IMR-90 (cell line): ENCODE measurements around the gene NOD1. TPM values are rescaled to one million over a fixed set of nuclear protein-coding genes. Genes with fewer than 3 reads are reported as not detected.

Experiments
- ATAC-seq: fragments of 200-7000 bp; cut with Tn5 transposase; 2 replicates; pipeline ENCODE4 v1.9.1; 2020; ENCODE audit warnings: low read depth, mild to moderate bottlenecking, moderate library complexity
- BruUV-seq: library from RNA; stranded (reverse); fragments of 400-500 nt; replicated peaks from 2 replicates; lab custom pipeline; 2021; lab: Mats Ljungman, UMichigan
- CTCF ChIA-PET: fragments of 300-600 bp; formaldehyde crosslinking; extraction: SDS; loops from one replicate; lab custom pipeline; 2021; ENCODE audit warnings: antibody characterized with exemption; lab: Yijun Ruan, JAX
- POLR2A ChIA-PET: fragments of 300-600 bp; sonication (Branson Sonifier 250); formaldehyde crosslinking; loops from one replicate; lab custom pipeline; 2022; ENCODE audit warnings: antibody characterized with exemption; ENCODE audit not compliant: unreplicated experiment; lab: Charles Lee
- DNase-seq: peaks from one replicate; pipeline ENCODE4 v3.0.0; 2013
- H2AFZ ChIP-seq: replicated peaks from 2 replicates; pipeline ENCODE3; 2013; ENCODE audit warnings: low read length, mild to moderate bottlenecking; ENCODE audit not compliant: poor library complexity
- H2AK5ac ChIP-seq: 2 replicates; pipeline ENCODE4 v1.6.1; 2013; ENCODE audit warnings: low read depth, low read length, inconsistent platforms
- H2AK9ac ChIP-seq: replicated peaks from 2 replicates; pipeline ENCODE3; 2013; ENCODE audit warnings: mild to moderate bottlenecking, low read depth, low read length, moderate library complexity; ENCODE audit not compliant: poor library complexity
- H2BK120ac ChIP-seq: 2 replicates; pipeline ENCODE4 v1.6.1; 2013; ENCODE audit warnings: low read depth, low read length, inconsistent platforms
- H2BK15ac ChIP-seq: 3 replicates; pipeline ENCODE4 v1.6.1; 2013; ENCODE audit warnings: low read depth, low read length, inconsistent platforms
- H2BK20ac ChIP-seq: 2 replicates; pipeline ENCODE4 v1.6.1; 2013; ENCODE audit warnings: low read depth, mild to moderate bottlenecking, inconsistent platforms, low read length, moderate library complexity
- H2BK5ac ChIP-seq: 2 replicates; pipeline ENCODE4 v1.6.1; 2013; ENCODE audit warnings: mild to moderate bottlenecking, low read depth, low read length, inconsistent platforms; ENCODE audit not compliant: poor library complexity, severe bottlenecking
- H3K14ac ChIP-seq: replicated peaks from 2 replicates; pipeline ENCODE4 v1.6.1; 2013; ENCODE audit warnings: low read depth, low read length, inconsistent platforms
- H3K18ac ChIP-seq: 2 replicates; pipeline ENCODE4 v1.6.1; 2013; ENCODE audit warnings: low read depth, low read length, control low read depth
- H3K23ac ChIP-seq: 2 replicates; pipeline ENCODE4 v1.6.1; 2013; ENCODE audit warnings: low read depth, low read length, inconsistent platforms
- H3K27ac ChIP-seq: 2 replicates; pipeline ENCODE4 v1.5.1; 2013; ENCODE audit warnings: mild to moderate bottlenecking, control low read depth, low read length; ENCODE audit not compliant: insufficient read depth
- H3K27me3 ChIP-seq: 2 replicates; pipeline ENCODE4 v1.6.1; 2013; ENCODE audit warnings: low read length; ENCODE audit not compliant: control insufficient read depth, insufficient read depth
- H3K36me3 ChIP-seq: 2 replicates; pipeline ENCODE4 v1.6.1; 2013; ENCODE audit warnings: low read length, mixed read lengths; ENCODE audit not compliant: control insufficient read depth, insufficient read depth
- H3K4ac ChIP-seq: 2 replicates; pipeline ENCODE4 v1.6.1; 2013; ENCODE audit warnings: low read depth, low read length, inconsistent platforms
- H3K4me1 ChIP-seq: 2 replicates; pipeline ENCODE4 v1.6.1; 2013; ENCODE audit warnings: low read length, mixed read lengths; ENCODE audit not compliant: control insufficient read depth, insufficient read depth
- H3K4me2 ChIP-seq: 2 replicates; pipeline ENCODE4 v1.6.1; 2013; ENCODE audit warnings: low read depth, mild to moderate bottlenecking, control low read depth, low read length, moderate library complexity
- H3K4me3 ChIP-seq: 2 replicates; pipeline ENCODE4 v1.5.1; 2013; ENCODE audit warnings: low read depth, mild to moderate bottlenecking, control low read depth, low read length, moderate library complexity; ENCODE audit not compliant: insufficient read depth
- H3K56ac ChIP-seq: 2 replicates; pipeline ENCODE4 v1.6.1; 2013; ENCODE audit warnings: low read length, inconsistent platforms; ENCODE audit not compliant: insufficient read depth; ENCODE audit errors: extremely low read depth
- H3K79me1 ChIP-seq, 2 experiments: 2 replicates each; pipeline ENCODE4 v1.6.1; 2013; ENCODE audit warnings: low read length in 2 of 2, inconsistent platforms in 1 of 2, low read depth in 1 of 2
- H3K9ac ChIP-seq: 2 replicates; pipeline ENCODE4 v1.6.1; 2013; ENCODE audit warnings: low read depth, low read length, control low read depth
- H3K9me1 ChIP-seq: 2 replicates; pipeline ENCODE4 v1.6.1; 2013; ENCODE audit warnings: low read length, inconsistent platforms; ENCODE audit not compliant: insufficient read depth
- H3K9me3 ChIP-seq: 2 replicates; pipeline ENCODE4 v1.6.1; 2013; ENCODE audit warnings: low read length; ENCODE audit not compliant: control insufficient read depth, insufficient read depth
- H4K20me1 ChIP-seq: 2 replicates; pipeline ENCODE4 v1.6.1; 2013; ENCODE audit warnings: low read length, inconsistent platforms; ENCODE audit not compliant: insufficient read depth
- H4K5ac ChIP-seq: 2 replicates; pipeline ENCODE4 v1.6.1; 2013; ENCODE audit warnings: mild to moderate bottlenecking, low read depth, low read length, control low read depth
- H4K8ac ChIP-seq, 2 experiments: 2 replicates each; pipeline ENCODE4 v1.6.1; 2013; ENCODE audit warnings: low read depth in 2 of 2, low read length in 2 of 2, control low read depth in 1 of 2, inconsistent platforms in 1 of 2
- H4K91ac ChIP-seq: 2 replicates; pipeline ENCODE4 v1.6.1; 2013; ENCODE audit warnings: low read depth, low read length, inconsistent platforms; ENCODE audit not compliant: insufficient read depth
- MAFK ChIP-seq: IDR thresholded peaks from 2 replicates; pipeline ENCODE4 v1.6.1; 2012; ENCODE audit warnings: low read depth, low read length, improper control_type of control experiment
- MXI1 ChIP-seq: IDR thresholded peaks from 2 replicates; pipeline ENCODE4 v1.6.1; 2012; ENCODE audit warnings: low read depth, mild to moderate bottlenecking, low read length, moderate library complexity, borderline replicate concordance
- NFE2L2 ChIP-seq: fragments of 150-350 bp; IDR thresholded peaks from 2 replicates; pipeline ENCODE4 v1.6.1; 2016; ENCODE audit warnings: low read depth, mild to moderate bottlenecking, low read length
- RCOR1 ChIP-seq: IDR thresholded peaks from 2 replicates; pipeline ENCODE4 v1.6.1; 2012; ENCODE audit warnings: mild to moderate bottlenecking, low read length, improper control_type of control experiment; ENCODE audit not compliant: insufficient replicate concordance
- WGBS, 2 experiments: methylation state at CpG; one replicate each; pipeline versions ENCODE4 v1.1.5 to v1.1.7; 2013; ENCODE audit warnings: missing lambda C conversion rate in 2 of 2; ENCODE audit not compliant: insufficient read length in 1 of 2; ENCODE audit errors: extremely low coverage in 2 of 2; 5-methylcytosine and 5-hydroxymethylcytosine counted together
- dilution Hi-C: fragments of 300-500 bp; cut with HindIII; formaldehyde crosslinking; loops from one replicate; pipeline ENCODE4 v1.14.3; 2018; ENCODE audit warnings: low sequenced_read_pairs; ENCODE audit not compliant: unreplicated experiment
- in situ Hi-C: fragments of 300-500 bp; cut with MboI; formaldehyde crosslinking; loops from 3 replicates; pipeline ENCODE4 v1.14.3; 2019; ENCODE audit warnings: low sequenced_read_pairs, inconsistent platforms, mixed read lengths
- intact Hi-C: fragments of 100-400 bp; cut with micrococcal nuclease; formaldehyde crosslinking; loops from 2 replicates; pipeline ENCODE4 v1.10.0; 2022
- polyA plus RNA-seq, 3 experiments: library from polyadenylated mRNA; depleted of rRNA; stranded (reverse); fragments of >200 nt; gene quantifications; 2 replicates each; pipeline ENCODE4 v1.2.3, GENCODE V29; 2012; ENCODE audit warnings: low replicate concordance in 1 of 3
- total RNA-seq: library from RNA; depleted of rRNA; stranded (reverse); fragments of >200 nt; gene quantifications from 2 replicates; pipeline ENCODE4 v1.2.3, GENCODE V29; 2012
- TF ChIP-seq, protein P1 (sequence below): conservative IDR thresholded peaks from 2 replicates; pipeline ENCODE4 v1.5.1; 2012; ENCODE audit warnings: mild to moderate bottlenecking, low read depth, low read length, improper control_type of control experiment

Gene NOD1
- total and polyA plus RNA-seq, 2 of the 4 experiments (the other 2 are of a cell fraction) = 1.8 to 3.0 TPM

DNA sequence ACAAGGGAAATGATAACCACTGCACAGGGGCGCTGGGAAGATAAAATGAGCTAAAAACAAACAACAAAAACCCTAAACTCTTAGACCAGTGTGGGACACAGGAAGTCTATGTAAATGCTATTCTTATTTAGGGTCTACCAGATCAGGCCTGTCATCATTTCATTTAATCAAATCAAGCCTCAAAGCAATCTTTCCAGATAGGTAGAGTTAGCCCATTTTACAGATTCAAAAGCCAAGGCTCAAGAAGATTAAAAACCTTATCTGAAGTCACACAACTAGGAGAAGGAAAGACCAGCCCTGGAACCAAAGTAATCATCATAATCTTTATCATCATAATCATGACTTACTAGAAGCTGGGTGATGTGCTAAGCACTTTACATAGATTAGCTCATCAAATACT, 4.7 kb downstream of the NOD1 start:
- Histone ChIP-seq H3K9me1 (peaks cover 19% of the 10 kb centered on the region), H4K20me1 (peaks cover 9% of the 10 kb centered on the region), H3K23ac (no peak overlapping the region), H3K56ac (no peak overlapping the region), H4K5ac (no peak overlapping the region), H2BK5ac (no peak overlapping the region), H3K18ac (no peak overlapping the region), H2BK20ac (no peak overlapping the region), H3K4me1 (peaks cover 32% of the 10 kb centered on the region), H4K91ac (no peak overlapping the region), H3K27me3 (no peaks in the 10 kb centered on the region), H3K9me3 (no peaks in the 10 kb centered on the region), H2AK9ac (no peak overlapping the region), H3K36me3 (no peaks in the 10 kb centered on the region), H3K9ac (no peak overlapping the region), H4K8ac (no peak overlapping the region), H2BK120ac (no peak overlapping the region), H3K4me3 (no peak overlapping the region), H3K4ac (no peak overlapping the region), H3K14ac (no peak overlapping the region), H2AK5ac (no peak overlapping the region), H3K79me1 (peaks cover 13 to 74% of the 10 kb centered on the region in 2 experiments), H2AFZ (no peak overlapping the region), H3K4me2 (no peak overlapping the region), H2BK15ac (no peak overlapping the region), H3K27ac (no peak overlapping the region)
- ChIA-PET POLR2A (no interaction called here), CTCF (no interaction called here)
- no peak for TF ChIP-seq MAFK
- TF ChIP-seq, protein P1, sequence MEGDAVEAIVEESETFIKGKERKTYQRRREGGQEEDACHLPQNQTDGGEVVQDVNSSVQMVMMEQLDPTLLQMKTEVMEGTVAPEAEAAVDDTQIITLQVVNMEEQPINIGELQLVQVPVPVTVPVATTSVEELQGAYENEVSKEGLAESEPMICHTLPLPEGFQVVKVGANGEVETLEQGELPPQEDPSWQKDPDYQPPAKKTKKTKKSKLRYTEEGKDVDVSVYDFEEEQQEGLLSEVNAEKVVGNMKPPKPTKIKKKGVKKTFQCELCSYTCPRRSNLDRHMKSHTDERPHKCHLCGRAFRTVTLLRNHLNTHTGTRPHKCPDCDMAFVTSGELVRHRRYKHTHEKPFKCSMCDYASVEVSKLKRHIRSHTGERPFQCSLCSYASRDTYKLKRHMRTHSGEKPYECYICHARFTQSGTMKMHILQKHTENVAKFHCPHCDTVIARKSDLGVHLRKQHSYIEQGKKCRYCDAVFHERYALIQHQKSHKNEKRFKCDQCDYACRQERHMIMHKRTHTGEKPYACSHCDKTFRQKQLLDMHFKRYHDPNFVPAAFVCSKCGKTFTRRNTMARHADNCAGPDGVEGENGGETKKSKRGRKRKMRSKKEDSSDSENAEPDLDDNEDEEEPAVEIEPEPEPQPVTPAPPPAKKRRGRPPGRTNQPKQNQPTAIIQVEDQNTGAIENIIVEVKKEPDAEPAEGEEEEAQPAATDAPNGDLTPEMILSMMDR = no peak
- TF ChIP-seq MXI1 = no peak
- no peak for TF ChIP-seq NFE2L2
- TF ChIP-seq RCOR1 = no peak
- WGBS, 2 experiments = no CpG with 5 or more reads among the region's 1 CpG
- intact Hi-C loops (no loop called here), dilution Hi-C loops (no loop called here), in situ Hi-C loops (no loop called here)
- no TSS peak for BruUV-seq
- DNase-seq = no peak
- no peak for ATAC-seq
